Thyroid gland (tissue), 4 donors: ENCODE data around the gene OR1F1.

Experiments used
- POLR2A ChIP-seq, 2 donors: fragments of 450-650 bp; IDR thresholded peaks; one replicate each; pipeline ENCODE4 v1.6.1; 2017; ENCODE audit warnings: antibody characterized with exemption in 2 of 2, mild to moderate bottlenecking in 2 of 2, moderate library complexity in 1 of 2
- TF ChIP-seq, protein P1 (sequence below), 6 experiments: fragments of 200-600 bp in 3 of 6; fragments of 450-650 bp in 3 of 6; sonication (generic) in 3 of 6; IDR thresholded peaks; one replicate each; pipeline ENCODE4 v1.5.1; 2016 to 2019; ENCODE audit warnings: antibody characterized with exemption in 6 of 6, mild to moderate bottlenecking in 2 of 6, inconsistent platforms in 1 of 6, moderate library complexity in 1 of 6

DNA sequence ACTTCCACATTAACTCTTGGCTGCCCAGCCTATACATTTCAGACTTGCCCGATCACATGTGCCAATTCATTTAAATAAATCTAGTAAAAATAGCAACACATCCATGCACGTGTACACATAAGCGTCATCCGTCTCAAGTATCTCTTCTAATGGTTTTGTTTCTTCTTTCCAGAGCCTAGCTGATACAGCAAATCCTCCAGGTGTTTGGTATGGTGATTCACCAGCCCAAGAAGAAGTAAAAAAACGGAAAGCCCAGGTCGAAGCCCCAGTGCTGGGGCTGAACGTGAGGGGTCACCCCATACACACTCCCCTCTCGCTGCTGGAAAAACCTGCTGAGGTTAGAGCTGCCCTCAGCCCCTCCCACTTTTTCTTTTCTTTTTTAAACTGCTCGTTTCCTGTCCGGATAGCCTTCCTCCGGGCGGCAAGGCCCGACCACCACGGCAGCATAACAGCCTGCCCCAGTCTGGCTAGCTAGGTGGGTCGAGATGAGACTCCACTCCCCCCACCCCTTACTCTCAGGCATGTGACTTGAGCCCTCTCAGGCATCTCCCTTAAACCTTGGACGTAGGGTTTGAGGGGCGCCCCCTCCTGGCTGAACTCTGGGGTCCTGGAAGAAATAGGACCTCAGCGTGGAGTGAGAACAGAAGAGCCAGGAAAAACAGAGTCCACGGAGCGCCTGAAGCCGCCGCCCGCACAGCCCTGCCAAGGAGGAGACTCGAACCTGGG lies 13.9 kb upstream of the OR1F1 start:
- TF ChIP-seq POLR2A (IDR thresholded peaks at IDR 0.05), result no peak
- TF ChIP-seq, protein P1, sequence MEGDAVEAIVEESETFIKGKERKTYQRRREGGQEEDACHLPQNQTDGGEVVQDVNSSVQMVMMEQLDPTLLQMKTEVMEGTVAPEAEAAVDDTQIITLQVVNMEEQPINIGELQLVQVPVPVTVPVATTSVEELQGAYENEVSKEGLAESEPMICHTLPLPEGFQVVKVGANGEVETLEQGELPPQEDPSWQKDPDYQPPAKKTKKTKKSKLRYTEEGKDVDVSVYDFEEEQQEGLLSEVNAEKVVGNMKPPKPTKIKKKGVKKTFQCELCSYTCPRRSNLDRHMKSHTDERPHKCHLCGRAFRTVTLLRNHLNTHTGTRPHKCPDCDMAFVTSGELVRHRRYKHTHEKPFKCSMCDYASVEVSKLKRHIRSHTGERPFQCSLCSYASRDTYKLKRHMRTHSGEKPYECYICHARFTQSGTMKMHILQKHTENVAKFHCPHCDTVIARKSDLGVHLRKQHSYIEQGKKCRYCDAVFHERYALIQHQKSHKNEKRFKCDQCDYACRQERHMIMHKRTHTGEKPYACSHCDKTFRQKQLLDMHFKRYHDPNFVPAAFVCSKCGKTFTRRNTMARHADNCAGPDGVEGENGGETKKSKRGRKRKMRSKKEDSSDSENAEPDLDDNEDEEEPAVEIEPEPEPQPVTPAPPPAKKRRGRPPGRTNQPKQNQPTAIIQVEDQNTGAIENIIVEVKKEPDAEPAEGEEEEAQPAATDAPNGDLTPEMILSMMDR (IDR thresholded peaks at IDR 0.05), result no peak
